ACC112 (cell line): ENCODE measurements around the gene NEO1.

ENCODE experiments used
- H2AFZ ChIP-seq: fragments of 200-600 bp; sonication (generic); one replicate; pipeline ENCODE4 v1.6.0; 2017; ENCODE audit warnings: antibody characterized with exemption, low read length; ENCODE audit not compliant: unreplicated experiment
- H3K27ac ChIP-seq: fragments of 200-600 bp; sonication (generic); 2 replicates; pipeline ENCODE4 v1.5.1; 2014; ENCODE audit warnings: low read depth, mild to moderate bottlenecking, antibody characterized with exemption, low read length, moderate library complexity
- H3K27me3 ChIP-seq: fragments of 200-600 bp; sonication (generic); 2 replicates; pipeline ENCODE4 v1.6.1; 2014; ENCODE audit warnings: mild to moderate bottlenecking, antibody characterized with exemption, low read length, moderate library complexity, mixed read lengths; ENCODE audit not compliant: insufficient read depth
- H3K36me3 ChIP-seq: fragments of 200-600 bp; sonication (generic); 2 replicates; pipeline ENCODE4 v1.6.1; 2016; ENCODE audit warnings: mild to moderate bottlenecking, antibody characterized with exemption, low read length, moderate library complexity, mixed read lengths; ENCODE audit not compliant: insufficient read depth
- H3K4me1 ChIP-seq: fragments of 200-600 bp; sonication (generic); one replicate; pipeline ENCODE4 v1.6.1; 2016; ENCODE audit warnings: low read length, mixed read lengths; ENCODE audit not compliant: insufficient read depth, unreplicated experiment, control insufficient read depth
- H3K4me3 ChIP-seq: fragments of 200-600 bp; sonication (generic); 2 replicates; pipeline ENCODE4 v1.5.1; 2014; ENCODE audit warnings: mild to moderate bottlenecking, low read depth, low read length
- H3K79me2 ChIP-seq: fragments of 200-600 bp; sonication (generic); one replicate; pipeline ENCODE4 v1.6.0; 2016; ENCODE audit warnings: low read length; ENCODE audit not compliant: control insufficient read depth, unreplicated experiment, insufficient read depth

NEO1 gene

DNA sequence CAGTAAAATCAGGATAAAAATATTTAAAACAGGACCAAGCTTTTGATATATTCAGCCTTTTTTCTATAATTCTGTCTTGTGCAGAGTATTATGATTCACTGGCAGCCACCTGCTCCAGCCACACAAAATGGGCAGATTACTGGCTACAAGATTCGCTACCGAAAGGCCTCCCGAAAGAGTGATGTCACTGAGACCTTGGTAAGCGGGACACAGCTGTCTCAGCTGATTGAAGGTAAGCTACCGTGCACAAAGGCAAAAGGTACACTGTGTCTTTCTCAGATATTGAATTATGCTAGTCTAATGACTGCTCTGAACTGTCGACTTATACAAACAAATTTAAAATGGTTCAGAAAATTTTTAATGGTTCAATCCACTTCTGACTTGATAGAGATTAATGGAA is 202.3 kb downstream of the NEO1 start:
- no peak overlapping the region for H3K4me3 ChIP-seq
- H2AFZ ChIP-seq, result no peak overlapping the region
- no peaks in the 10 kb centered on the region for H3K4me1 ChIP-seq
- H3K79me2 ChIP-seq, result no peaks in the 10 kb centered on the region
- H3K27me3 ChIP-seq, result no peaks in the 10 kb centered on the region
- no peaks in the 10 kb centered on the region for H3K36me3 ChIP-seq
- no peak overlapping the region for H3K27ac ChIP-seq

DNA sequence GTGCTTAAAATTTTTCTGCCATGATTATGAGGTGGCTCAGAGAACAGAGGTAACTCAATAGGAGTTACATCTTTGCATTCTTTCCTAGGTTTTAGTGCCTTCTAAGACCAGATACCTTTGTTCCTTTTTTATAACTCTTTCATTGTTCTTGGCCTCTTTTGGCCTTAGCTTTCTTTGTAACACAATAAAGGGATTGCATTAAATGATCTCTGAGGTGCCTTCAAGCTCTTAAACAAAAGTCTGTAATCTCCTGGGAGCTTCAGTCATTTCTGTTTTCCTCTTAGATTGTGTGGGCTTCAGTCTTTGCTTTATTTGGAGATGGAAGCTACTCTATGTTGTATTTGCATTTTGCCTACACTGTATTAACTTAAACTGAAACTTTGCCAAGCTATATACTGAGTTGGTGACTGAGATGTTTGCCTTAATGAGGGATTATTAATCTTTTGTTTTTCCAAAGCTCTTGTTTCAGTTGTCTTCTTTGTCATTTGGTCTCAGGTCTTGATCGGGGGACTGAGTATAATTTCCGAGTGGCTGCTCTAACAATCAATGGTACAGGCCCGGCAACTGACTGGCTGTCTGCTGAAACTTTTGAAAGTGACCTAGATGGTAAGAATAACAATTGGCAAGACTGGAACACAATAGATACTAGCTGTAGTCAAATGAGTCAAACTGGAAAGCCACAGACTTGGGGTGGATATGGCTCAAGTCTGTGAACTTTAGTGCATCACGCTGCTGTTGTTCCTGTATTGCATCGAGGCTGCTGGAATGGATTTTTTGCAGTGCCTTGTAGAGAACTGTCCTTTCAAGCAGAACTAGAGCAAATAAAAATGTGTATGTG is 206.2 kb downstream of the NEO1 start:
- Histone ChIP-seq H3K4me3 (no peak overlapping the region), H3K79me2 (no peaks in the 10 kb centered on the region), H3K27me3 (no peaks in the 10 kb centered on the region), H2AFZ (no peak overlapping the region), H3K27ac (no peak overlapping the region), H3K36me3 (no peaks in the 10 kb centered on the region; the same call in 1 of the 2 replicates), H3K4me1 (no peaks in the 10 kb centered on the region)

DNA sequence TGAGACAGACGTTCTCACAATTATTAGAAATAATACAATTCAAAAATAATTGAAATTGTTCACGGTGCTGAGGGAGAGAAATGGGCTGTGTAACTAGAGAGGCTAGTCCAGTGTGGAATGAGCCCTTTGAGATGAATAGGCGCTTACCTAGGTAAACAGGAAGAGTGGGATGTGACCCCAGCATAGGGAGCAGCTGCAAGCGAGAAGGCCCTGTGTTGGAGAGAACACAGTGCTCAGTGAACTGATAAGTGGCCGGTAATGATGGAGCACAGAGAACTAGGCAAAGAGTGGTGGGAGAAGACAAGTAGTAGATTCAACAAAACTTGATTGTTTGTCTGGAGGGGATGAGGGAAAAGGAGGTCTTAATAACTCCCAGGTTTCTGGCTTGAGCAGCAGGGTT is 212.6 kb downstream of the NEO1 start:
- Histone ChIP-seq H3K4me3 (no peak overlapping the region), H2AFZ (no peak overlapping the region), H3K79me2 (no peaks in the 10 kb centered on the region), H3K36me3 (no peaks in the 10 kb centered on the region; the same call in 1 of the 2 replicates), H3K27ac (no peak overlapping the region), H3K4me1 (no peaks in the 10 kb centered on the region), H3K27me3 (no peaks in the 10 kb centered on the region)

DNA sequence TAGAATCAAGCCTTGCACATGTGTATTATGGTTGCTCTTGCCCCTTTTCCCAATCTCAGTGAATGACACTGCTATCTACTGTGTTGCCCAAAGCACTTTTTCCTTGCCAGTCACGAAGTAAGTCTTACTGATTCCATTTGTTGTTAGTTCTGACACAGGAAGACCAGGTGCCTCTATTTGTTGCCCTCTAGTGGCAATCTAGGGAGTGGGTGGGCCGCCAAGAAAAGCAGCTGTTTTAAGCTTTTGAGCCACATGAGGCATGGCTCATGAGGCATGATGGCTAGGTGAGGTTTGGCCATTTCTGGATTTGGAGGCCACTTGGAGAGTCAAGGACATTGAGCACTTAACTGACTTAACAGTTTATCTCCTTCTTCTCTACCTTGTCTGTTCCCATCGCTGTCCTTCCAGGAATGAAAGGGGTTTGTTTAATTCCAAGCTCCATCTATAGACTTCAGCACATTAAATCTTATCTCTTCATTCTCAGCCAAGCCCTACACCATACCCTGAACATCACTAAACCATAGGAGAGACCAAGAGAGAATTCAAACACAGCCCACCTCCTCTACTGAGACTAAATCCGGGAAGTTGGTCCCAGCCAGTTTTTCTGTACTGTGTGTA is 213.4 kb downstream of the NEO1 start:
- H2AFZ ChIP-seq, result no peak overlapping the region
- no peaks in the 10 kb centered on the region for H3K4me1 ChIP-seq
- H3K27ac ChIP-seq, result no peak overlapping the region
- H3K36me3 ChIP-seq, result no peaks in the 10 kb centered on the region
- no peak overlapping the region for H3K4me3 ChIP-seq
- no peaks in the 10 kb centered on the region for H3K27me3 ChIP-seq
- H3K79me2 ChIP-seq, result no peaks in the 10 kb centered on the region

DNA sequence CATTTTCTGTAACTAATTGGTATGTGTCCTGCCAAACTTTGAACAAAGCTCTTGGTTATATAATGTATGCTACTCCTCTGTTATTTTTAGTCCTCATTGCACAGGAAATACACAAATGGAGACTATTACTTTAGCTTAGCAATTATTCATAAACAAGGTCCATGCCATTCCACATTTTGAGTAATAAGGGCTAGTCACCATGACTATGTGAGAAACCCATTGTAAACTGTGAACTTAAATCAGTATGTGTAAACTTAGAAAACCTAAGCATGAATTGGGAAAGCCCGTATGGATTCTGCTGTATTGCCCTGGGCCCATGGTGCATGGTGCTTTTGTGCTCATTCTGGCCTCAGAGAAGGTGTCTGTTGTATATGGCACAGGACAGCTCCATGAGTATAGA is 216.2 kb downstream of the NEO1 start:
- Histone ChIP-seq H3K36me3 (no peaks in the 10 kb centered on the region), H3K4me3 (no peak overlapping the region), H3K27ac (no peak overlapping the region), H3K79me2 (no peaks in the 10 kb centered on the region), H2AFZ (no peak overlapping the region), H3K4me1 (peaks cover 4% of the 10 kb centered on the region), H3K27me3 (no peaks in the 10 kb centered on the region)

DNA sequence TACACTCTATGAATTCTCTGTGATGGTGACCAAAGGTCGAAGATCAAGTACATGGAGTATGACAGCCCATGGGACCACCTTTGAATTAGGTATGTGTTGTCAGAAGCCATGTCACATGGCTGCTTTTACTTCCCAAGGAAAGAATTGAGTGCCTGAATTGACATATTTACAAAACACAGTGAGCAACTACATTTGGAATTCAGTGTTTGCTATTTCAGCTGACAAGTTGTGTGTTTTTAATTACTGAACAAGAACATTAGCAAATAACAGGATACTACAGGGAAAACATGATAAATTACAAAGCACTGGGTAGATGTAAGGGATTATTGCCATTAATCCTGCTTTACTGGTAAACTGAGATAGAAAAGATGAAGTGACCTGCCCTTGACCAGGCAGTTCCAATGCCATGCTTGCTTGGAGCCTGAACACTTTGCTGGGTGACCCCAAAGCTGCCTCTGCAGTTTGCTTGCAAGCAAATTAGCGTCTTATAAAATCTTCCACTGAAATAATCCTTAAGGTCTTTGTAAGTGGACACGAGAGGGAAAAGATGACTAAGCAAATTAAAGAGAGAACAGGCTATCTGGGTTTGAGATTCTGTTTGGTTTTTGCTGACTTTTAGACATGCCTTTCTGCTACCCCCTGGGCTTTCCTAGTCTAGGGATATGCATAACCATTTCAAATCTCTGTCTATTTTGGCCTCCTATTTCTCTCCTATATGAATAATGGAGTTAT is 218.3 kb downstream of the NEO1 start:
- Histone ChIP-seq H3K4me3 (no peak overlapping the region), H2AFZ (no peak overlapping the region), H3K27ac (no peak overlapping the region), H3K79me2 (no peaks in the 10 kb centered on the region), H3K27me3 (no peaks in the 10 kb centered on the region), H3K4me1 (peaks cover 4% of the 10 kb centered on the region), H3K36me3 (no peaks in the 10 kb centered on the region)

DNA sequence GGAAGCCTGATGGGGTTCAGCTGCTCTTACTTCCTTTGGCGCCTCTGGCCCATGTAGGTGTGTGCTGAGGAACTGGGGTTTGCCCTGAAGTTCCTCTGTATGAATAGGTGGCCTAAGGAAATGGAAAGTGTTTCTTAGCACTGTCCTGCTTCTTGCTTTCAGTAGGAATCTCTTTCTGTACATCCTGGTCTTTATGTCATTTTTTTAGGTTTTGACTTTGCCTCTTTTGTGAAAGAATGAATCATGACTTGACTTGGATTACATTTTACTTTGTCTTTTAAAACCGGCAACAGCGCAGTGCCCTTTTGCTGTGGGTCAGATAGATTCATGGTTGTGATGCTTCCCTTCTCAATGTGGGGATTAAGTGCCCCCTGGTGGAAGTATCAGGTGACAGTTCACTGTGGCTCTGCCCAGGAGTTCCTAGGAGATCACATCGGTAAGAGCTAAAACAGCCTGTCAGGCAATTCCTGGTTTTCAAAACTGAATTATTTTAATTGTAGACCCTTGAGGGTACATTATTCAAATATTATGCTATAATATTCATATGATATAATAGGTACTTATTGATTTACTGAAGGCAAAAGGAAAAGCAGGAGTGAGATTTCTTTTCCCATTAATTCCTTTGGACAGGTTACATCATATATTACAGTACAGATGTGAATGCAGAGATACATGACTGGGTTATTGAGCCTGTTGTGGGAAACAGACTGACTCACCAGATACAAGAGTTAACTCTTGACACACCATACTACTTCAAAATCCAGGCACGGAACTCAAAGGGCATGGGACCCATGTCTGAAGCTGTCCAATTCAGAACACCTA is 221.1 kb downstream of the NEO1 start:
- Histone ChIP-seq H3K27ac (no peak overlapping the region), H3K79me2 (no peaks in the 10 kb centered on the region), H3K27me3 (no peaks in the 10 kb centered on the region), H3K36me3 (no peaks in the 10 kb centered on the region), H2AFZ (peak overlapping the region; percentile 70), H3K4me3 (no peak overlapping the region), H3K4me1 (peaks cover 4% of the 10 kb centered on the region)

DNA sequence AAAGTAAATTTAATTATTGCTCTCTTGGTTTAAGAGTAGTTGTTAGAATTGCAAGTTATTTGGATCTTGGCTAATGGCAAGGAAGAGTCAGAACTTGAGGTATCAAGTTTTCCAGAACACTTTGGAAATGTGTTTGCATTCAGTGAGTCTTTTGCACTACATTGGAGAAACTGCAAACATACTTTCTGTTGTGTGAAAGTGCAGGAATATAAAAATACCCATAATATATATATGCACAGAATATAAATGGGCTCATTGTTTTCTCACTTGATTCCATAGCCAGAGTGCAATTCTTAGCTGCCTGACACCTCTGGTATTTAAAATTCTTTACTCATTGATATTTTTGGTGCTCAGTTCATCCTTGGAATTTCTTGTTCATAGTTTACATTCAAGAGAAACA is 223.6 kb downstream of the NEO1 start:
- Histone ChIP-seq H2AFZ (no peak overlapping the region), H3K36me3 (no peaks in the 10 kb centered on the region), H3K4me1 (peaks cover 4% of the 10 kb centered on the region), H3K27ac (no peak overlapping the region), H3K4me3 (no peak overlapping the region), H3K27me3 (no peaks in the 10 kb centered on the region), H3K79me2 (no peaks in the 10 kb centered on the region)

DNA sequence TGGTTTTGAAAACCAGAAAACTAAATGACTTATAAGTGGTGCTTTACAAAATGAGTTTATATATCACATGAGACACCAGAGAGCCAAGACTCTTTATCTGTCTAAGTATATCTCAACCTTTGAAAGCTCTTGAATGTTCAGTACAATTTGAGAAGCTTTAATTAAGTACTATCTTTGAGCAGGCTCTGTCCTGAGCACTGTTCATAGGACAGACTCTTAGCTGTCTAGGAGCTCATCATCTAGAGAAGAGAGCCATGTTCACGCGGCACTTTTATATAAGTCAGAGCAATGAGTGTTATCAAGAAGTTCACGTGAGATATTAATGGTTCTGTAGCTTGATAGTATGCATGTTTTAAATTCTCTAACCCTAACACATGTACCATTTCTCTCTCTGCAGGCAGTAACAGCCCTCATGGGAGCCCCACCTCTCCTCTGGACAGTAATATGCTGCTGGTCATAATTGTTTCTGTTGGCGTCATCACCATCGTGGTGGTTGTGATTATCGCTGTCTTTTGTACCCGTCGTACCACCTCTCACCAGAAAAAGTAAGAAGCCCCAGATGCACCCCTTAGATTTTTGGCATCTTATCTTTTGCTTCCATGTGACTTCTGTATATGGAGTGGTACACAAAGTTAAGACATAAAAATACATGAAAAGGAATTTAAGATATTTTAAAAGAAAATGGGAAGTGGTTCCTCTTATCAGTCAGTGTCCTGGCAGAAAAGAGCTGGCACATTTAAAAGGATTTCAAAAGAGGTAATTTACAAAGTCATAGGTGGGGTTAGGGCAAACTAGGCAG is 230.5 kb downstream of the NEO1 start:
- Histone ChIP-seq H3K79me2 (no peaks in the 10 kb centered on the region), H3K27ac (no peak overlapping the region), H2AFZ (no peak overlapping the region), H3K4me1 (peaks cover 7% of the 10 kb centered on the region), H3K4me3 (no peak overlapping the region), H3K27me3 (no peaks in the 10 kb centered on the region), H3K36me3 (no peaks in the 10 kb centered on the region)
